Inferior parietal cortex (tissue), 1 donor: ENCODE results near the gene MYMK.

Source experiments
- DNase-seq: peaks from one replicate; pipeline ENCODE4 v3.0.0-alpha.2; 2016; ENCODE audit errors: extremely low spot score

MYMK gene

DNA sequence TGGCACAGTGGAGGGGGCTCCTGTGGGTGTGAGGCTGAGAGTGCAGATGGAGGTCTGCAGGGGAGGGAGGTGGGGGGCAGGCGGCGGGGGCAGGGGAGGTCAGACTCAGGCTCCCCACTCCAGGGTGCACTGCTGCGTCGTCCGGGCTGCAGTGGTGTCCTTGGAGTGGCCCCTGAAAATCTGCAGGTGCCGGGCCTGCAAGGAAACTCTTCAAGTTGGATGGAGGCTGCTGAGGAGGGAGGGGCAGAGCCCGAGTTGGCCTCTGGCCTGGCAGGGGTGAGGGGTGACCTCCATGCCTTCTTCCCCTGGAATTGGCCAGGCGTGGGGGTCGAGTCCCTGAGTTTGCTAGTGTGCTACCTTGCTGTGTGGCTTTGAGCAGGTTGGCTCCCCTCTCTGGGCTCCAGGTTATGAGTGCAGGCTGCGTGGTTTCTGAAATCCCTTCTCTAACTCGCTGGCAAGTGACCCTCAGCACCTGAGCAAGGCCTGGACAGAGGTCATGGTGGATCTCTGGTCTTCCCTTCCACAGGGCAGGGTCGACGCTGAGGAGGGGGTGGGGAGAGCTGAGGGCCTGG, 10.6 kb upstream of the MYMK start:
- no peak for DNase-seq

DNA sequence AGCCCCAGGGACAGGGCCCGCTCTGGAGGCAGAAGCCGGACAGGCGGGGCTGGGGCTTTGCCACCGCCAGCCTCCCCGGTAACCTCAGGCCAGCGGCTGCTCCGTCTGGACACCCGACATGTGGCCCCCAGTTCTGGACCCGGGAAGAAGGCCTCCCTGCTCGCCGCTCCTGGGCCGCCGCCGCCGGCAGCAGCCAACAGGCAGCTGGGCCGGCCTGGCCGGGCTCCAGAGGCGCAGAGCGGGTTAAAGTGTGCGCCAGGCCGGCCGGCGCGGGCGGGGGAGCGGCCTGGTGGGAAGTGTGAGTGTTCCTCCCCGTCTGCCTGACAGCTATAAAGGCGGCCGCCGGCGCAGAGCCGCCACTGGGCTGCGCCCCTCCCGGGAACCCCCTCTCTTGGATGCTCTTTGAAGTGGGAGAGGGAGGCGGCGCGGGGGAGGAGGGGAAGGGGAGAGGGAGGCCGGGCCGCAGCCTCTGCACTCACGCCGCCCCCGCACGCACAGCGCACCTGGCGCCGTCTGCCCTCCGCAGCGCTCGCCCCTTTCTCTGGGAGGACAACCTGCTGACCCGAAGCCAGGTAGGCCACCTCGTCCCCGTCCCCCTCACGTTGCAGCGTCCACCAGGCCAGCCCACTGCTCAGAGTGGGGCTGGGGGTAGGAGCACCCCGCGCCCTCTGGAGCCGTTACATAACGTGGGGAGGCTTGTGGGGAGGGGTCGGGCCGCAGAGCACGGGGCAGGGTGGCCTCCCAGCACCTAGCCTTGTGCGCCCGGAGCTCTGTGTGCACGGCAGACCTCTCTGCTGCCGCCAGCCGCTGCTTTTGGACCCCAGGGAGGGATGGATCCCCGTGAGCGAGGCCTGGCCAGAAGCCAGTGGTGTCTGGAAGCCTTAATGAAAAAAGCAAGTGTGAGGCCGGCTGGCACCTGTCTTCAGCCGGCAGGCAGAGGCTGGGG, 9.9 kb upstream of the MYMK start, which contains the start of gene ADAMTSL2:
Gene ADAMTSL2 (plus strand): TSS at position 359 of the 946 bp plus-strand sequence. CDS start 2,009 bp downstream, outside the sequence.
- DNase-seq = peak; percentile 52

DNA sequence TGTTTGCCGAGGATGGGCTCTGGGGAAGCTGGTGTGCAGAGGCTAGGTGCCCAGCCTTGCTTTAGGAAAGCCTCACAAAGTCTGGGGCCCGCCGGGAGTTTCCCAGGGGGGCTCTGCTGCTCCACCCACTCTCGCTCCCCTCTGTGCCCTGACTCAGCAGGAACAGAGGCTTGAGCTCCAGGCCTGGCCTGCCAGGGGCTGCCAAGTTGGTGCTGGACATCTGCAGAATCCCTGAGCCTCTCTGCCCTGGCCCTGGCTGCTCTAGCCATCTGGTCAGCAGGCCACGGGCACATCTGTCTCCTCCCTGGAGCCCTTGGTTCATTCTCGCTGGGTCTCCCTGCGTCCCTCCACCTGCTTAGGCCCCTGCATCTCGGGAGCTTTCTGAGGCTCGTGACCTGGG, 9.1 kb upstream of the MYMK start:
- DNase-seq = no peak

DNA sequence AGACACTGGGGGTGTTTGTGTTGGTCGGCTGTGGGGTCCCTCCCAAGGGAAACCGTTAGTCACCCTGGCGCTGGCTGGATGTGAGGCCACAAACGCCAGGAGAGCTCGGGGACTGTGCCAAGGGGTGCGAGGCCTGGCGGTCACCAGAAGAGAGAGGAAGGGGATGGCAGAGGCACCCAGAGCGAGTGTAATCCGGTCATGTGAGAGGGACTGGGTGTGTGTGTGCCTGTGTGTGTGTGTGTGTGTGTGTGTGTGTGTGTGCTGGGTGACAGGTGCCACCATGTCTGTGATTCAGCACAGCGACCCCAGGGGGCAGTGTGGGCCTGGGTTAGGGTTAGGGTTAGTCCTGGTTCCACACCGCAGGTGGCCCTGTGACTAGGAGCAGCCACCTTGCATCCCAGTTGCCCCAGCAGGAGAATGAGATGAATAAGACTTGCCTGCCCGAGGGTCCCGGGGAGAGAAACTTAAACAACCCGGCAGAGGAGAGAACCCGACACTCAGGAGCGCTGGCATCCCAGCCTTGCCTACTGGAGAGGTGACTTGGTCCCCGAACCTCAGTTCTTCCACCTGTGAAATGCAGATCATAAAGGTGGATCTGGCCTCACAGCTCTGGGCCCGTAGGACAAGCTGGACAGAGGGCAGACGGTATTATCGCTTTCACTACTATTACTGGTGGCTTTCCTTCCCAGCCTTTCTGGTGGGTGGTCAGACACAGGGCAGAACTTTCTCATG, 8.3 kb upstream of the MYMK start:
- peak; percentile 43 for DNase-seq

DNA sequence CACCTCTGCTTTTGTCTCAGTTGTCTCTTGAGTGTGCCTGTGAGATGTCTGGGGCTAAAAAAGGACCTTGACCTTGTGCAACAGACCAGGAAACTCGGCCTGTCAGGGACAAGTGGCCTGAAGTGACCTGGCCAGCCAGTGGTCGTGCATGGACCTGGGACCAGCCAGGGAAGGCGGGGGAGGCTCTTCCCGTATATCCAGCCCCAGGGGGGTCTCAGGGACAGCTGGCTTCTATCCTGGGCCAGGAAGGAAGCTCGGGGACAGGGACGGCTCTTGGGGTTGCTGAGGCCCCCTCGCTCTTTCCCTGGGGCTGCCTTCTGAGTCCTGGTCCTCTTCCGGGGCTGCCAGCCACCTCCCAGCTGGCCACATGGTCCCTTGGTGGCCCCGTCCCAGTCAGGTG, 6.5 kb upstream of the MYMK start:
- DNase-seq = no peak

DNA sequence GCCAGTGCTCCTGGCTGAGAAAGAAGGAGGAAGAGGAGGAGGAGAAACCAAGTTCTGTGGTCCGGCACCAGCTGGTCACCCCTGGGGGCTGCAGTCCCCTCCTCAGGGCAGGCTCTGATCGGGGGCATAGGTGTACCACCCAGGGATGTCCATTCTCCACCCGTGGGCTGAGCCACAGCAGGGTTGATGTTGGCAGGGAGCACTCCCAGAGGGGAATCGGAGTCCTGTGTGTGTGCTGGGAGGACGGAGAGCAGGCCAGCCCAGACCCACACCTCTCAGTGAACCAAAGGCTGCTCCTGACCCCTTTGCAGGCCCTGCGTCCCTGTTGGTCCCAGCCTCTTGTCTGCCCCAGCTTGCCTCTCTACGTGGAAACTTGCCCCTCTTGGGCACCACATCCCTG, 5.1 kb upstream of the MYMK start:
- no peak for DNase-seq

DNA sequence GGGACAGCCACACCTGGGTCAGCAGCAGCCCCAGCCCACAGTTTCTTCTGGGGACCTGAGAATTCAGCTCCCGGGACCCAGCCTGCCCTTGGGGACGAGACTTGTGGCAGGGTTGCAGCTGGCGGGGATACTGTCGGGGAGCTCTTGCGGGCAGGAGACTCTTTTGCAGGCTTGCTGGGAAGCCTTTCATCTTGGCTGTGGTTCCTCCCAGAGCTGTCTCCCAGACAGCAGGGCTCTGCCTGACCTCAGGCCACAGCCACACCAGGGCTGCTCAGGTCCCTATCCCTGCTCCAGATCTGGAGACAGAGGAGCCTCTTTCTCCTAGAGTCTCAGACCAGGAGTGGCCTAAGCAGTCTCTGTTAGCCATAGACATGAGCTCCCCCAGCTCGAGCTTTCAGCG, 4.7 kb upstream of the MYMK start:
- no peak for DNase-seq

DNA sequence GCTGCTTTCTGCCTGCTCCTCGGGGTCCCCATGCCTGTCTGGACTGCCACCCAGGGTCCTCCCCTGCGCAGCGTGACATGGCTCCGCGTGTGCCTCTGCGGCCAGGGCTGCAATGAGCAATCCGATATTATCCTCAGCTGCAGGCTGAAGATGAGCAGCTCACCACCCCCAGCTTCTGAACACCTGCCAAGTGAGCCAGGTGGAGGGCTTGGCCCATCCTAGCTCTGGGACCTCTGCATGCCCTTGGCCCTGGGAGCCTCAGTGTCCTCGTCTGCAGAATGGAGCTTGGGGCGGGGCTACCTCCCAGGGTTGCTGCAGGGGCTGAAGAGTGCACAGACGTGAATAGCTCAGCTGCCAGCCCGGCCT, 4.1 kb upstream of the MYMK start:
- no peak for DNase-seq

DNA sequence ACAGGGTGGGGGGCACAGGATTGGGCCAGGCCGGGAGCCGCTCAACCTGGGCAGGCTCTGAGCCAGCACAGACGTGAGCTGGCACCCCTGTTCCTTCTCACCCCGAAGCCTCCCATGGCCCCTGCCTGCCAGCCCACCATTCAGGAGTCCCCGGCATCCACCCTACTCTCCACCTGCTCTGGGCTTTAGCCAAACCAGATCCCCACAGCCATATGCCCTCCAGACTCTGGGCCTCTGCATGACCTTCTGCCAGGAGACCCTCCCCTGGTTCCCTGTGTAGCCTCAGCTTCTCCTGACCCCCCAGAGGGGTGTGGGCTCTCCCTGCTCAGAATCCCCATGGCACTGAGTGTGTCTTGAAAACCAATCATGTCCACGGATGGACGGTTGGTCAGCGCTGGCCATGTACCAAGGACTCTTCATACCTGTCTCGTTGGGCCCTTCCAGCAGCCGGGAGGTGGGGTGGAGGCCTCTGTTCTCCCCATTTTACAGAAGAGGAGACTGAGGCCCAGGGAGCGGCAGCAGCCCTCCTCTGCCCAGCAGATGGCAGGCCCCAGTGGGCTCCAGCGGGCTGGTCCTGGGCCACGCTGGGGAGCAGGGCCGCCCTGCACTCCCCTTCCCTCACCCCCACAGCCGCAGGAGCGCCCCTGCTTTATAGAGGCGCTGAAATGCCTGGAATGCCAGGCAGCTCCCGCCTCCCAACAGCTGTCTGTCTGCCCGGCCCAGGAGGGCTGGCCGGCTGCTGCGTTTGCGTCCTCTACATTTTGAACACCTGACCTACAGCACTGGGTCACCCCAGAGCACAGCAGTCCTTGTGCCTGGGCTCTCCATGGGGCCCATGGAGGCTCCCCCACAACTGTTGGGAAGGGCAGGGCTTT, 3.5 kb upstream of the MYMK start:
- no peak for DNase-seq

DNA sequence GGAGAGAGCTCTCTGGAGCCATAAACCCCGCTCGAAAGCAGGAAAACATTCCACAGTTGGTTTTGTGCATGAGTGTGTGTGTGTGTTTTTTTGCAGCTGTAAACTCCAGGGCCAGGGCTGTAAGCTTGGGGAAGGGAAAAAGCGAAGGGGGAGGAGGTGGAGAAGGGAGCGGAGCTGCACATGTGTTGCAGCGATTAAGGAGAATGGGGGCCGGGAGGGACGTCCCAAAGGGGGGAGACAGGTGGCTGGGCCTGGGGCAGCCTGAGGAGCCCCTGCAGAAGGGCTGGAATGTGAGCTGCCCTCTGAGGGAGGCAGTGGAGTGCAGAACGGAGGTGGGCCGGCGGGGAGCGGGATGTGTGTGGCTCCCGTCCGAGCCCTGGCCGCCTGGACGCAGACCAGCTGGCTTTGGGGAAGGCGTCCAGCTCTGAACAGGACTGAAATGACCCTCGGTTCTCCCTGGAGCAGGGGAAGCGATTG, 2.7 kb upstream of the MYMK start:
- DNase-seq = no peak

DNA sequence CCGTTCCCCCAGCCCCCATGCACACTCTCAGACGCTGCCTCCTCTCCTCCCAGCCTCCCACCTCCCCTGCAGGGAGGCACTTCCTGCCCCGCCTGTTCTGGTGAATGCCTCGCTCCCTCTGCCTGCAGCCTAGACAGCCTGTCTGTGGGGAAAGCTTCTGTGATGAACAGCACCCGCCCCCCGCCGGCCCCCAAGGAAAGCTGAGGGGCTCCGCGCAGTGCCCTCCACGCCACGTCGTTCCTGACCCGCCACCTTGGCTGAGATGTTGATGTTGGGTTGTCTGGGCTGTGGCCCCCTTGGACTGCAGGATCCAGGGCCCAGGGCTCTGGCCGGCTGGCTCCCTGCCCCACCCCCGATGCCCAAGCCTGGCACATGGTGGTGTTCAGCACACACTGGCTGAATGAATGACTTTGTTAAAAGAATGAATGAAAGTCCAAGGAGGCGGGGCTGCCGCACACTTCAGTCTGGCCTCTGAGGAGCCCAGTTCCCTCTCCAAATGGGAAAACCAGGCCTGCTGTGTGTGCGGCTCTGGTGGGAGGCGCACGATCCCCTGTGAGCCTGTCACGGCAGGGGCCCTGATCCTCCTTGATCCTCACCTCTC, 2.1 kb upstream of the MYMK start:
- peak; percentile 65 for DNase-seq

DNA sequence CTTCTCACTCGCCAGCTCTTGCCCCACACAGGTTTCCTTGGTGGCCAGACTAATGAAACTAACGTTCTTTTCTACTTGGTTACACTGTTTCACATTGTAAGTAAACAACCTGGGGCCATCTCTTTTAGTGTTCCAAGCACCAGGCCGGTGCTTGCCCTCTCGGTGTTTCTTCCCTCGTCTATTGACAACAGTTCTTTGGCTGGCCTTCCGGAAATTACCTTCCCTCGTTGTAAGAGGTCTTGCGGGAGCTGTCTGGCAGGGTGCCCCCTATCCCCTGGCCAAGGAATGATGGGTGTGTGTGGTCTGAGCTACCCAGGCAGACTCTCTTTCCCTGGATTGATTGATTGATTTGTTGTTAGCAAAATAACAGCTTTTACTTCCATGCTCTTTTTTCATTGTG, 918 bp upstream of the MYMK start:
- no peak for DNase-seq

DNA sequence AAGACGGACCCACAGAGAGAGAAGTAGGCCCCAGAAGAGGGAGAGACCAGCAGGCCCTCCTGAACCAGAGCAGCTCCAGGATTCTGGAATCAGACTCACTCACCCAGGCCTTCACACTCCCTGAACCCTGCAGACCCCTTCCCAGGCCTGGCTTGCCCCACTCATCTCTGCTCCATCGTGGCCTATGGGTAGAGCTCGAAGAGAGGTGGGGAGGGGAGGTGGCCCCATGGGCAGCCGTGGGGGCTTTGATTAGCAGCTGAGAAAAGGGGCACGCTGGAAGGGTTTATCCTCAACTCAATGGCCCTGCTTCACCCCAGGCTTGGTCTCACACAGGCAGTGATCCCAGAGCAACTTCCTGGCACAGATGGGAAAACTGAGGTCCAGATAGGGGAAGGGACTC, 613 bp downstream of the MYMK start:
- DNase-seq = no peak

DNA sequence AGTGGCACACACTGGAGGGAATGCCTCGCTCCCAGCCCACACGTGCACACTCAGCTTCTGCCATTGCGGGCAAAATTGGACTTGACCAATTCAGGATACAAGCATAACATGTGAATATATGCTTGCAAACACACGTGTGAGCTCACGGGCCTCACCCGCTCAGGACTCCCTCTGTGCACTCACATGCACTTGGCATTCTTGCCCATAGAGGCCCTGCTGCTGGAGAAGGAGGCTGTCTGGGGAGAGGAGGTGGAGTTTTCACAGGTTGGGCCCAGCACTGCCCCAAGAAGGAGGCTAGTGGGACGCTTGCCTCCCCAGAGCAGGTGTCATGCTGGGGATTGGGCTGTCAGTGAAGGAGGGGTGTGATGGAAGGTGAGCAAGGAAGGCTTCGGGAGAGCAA, 1.7 kb downstream of the MYMK start:
- DNase-seq = no peak

DNA sequence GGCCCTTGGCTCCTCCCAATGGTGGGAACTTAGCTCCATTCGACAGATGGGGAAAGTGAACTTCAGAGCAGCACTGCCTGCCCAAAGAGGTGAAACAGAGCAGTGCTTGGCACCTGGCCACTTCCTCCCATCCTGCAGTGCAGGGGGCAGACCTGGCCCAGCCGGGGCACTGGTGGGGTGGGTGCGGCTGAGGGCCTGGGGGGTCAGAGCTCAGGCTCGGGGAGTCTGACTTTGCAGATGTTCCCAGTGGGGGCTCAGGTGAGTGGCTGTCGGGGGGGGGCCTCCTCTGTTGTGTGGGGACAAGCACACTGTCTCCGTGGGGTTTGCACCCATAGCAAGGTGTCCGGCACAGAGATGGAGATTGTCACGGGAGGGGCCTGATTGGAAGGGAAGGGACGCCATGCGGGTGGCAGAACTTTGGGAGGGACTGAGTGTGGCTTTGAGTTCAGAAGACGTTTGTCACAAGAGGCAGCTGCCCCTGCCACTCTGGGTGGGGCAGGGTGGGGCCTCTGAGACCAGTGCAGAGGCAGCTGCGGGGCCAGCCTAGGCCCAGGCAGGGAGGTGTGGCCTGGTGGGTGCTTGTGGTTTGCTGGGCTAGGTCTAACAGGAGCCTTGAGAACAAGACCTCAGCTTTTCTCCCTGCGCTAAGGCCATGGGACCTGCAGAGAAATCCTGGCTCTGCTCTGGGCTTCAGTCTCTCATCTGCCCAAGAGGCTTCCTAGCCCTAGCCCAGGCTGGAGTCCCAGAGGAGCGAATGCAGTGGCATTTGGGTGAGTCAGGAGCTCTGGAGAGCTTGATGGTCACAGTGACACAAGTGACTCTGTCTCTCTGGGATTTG, 2.5 kb downstream of the MYMK start:
- DNase-seq = no peak

DNA sequence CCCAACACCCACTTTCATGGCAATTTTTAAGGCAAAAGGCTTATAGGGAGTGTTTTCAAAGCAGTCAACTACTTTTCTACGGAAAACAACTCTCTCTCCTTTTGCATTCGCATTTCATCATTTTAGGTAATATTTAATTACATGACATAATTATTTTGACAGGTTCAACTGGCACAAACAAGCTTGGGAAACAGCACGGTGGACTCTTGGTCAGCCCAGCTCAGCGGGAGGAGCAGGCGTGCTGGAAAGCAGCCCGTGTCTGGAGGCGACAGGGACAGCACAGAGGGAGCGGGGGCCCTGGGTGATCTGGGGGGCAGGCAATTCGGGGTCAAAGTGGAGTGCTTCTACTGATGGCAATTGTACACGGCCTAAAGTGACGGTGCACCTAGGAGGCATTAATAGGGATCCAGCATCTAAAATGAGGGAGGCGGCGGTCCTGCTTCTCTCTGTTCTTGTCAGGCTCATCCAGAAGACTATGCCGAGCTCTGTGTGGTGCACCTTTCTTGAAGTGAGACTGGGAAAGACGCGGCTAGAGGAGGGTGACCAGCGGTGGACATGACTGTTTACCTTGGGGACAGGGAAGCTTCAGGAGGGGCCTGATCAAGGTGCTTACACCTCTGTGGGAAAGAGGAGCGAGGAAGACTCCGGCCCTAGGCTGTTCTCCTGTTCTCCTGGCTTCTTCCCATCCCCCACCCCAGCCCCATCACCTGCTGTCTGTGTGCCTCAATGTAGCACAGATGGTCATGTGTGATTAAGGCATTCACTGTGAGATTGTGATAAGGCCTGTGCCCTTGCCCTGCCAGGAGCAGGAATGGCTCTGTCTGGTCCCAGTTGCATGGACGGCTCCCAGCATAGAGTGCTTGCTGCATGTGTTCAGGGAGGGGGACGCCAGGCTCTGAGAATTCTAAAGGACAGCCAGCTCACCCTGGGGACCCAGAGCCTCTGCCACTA, 3.4 kb downstream of the MYMK start:
- DNase-seq = no peak

DNA sequence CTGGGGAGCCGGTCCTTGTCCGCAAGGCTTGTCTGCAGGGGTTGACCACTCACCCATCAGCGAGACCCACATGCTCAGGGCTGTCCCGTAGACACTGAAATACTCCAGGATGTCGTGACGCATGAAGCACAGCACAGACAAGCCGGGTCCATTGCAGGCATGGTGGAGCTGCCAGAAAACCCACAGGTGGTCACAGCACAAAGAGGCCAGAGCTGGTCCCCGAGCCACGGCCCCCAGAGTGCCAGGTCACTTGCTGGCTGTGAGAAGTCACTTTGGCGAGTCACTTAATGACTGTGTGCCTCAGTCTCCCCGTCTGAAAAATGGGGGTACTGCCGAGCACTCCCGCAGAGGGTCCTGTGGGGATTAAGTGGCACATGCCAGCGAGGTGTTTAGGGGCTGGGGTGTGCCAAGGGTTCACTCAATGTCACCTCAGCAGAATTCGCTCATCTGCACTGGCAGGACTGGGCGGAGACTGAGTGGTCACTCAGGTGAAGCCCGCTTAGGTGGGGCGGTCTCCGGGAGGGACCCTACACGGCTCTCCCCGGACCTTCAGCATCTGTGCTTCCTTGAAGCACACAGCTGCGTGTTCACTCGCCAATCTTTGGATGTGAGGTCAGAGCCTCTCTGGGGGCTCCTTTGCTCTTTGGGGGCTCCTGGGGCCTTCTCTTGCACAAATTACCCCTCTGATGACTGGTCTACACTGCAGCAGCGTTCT, 4.5 kb downstream of the MYMK start:
- no peak for DNase-seq

DNA sequence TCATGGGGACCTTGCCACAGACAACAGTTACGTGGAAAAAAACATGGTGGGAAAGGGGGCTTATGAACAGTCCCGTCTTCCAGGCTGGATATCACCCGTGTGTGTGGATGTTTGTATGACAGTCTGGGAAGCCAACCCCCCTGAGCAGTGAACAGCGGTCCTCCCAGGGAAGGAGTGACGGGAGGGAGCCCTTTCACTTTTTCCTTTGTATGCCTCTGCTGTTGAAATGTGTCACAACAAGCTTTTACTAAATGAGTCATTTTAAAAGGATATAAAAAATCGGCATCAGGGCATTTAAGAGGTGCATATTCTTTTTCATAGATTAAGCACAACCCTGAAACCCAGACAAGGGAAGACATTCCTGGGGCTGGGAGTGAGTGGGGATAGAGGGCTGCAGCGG, 5.1 kb downstream of the MYMK start:
- DNase-seq = no peak
